Epithelial cell of esophagus (primary cell): ENCODE measurements around the gene TNRC18.
"Not testable (repeated sequence)": the region's sequence is repeated elsewhere in the genome, so short reads cannot be mapped to it uniquely, and the experiment has no call there.

Experiments used
- DNase-seq: peaks from one replicate; pipeline ENCODE4 v3.0.0; 2010; ENCODE audit warnings: low read depth
- H3K4me3 ChIP-seq: 2 replicates; pipeline ENCODE4 v1.5.1; 2011; ENCODE audit warnings: mild to moderate bottlenecking, low read length, control low read depth
- TF ChIP-seq, protein P1 (sequence below): IDR thresholded peaks from 2 replicates; pipeline ENCODE4 v1.5.1; 2011; ENCODE audit warnings: low read depth, mild to moderate bottlenecking, low read length, control low read depth, inconsistent platforms; ENCODE audit not compliant: insufficient read depth; ENCODE audit errors: missing control alignments

TNRC18 gene

DNA sequence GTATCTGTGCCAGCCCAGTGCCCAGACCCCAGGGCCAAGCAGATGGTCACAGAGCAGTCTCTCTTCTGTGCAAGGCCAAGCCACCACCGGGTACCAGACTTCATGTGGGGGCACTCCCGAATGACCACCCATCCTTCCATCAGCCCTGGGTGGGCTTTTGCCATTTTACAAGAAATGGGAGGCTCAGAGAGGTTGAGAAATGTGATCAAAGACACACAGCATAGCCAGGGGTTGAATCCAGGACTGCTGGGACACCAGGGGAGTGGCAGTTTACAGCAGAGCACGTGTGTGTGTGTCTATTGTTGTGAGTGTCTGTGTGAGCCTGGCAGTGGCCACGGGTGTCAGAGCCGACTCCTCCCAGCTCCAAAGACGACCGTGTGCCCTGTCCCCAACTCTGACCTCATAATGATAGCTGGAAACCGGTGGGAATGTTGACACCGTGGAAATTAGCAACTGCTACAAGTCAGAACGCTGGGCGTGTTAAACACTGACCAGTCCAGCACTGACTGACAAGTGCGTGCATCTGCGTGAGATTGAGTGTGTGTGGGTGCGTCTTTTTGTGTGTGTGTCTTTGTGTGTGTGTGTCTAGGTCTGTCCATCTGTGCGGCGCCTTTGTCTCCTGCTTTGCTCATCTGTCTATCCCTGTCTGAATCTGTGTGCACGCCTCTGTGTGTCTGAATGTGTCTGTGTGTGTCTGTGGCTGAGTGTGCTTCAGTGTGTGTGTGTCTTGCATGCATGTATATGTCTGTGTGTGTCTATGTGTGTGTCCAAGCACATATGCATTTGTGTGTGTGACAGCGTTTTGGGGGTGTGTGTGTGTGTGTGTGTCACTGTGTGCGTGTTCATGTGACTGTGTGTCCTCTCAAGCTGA is 158.1 kb downstream of the TNRC18 start:
- TF ChIP-seq, protein P1, sequence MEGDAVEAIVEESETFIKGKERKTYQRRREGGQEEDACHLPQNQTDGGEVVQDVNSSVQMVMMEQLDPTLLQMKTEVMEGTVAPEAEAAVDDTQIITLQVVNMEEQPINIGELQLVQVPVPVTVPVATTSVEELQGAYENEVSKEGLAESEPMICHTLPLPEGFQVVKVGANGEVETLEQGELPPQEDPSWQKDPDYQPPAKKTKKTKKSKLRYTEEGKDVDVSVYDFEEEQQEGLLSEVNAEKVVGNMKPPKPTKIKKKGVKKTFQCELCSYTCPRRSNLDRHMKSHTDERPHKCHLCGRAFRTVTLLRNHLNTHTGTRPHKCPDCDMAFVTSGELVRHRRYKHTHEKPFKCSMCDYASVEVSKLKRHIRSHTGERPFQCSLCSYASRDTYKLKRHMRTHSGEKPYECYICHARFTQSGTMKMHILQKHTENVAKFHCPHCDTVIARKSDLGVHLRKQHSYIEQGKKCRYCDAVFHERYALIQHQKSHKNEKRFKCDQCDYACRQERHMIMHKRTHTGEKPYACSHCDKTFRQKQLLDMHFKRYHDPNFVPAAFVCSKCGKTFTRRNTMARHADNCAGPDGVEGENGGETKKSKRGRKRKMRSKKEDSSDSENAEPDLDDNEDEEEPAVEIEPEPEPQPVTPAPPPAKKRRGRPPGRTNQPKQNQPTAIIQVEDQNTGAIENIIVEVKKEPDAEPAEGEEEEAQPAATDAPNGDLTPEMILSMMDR: no peak
- H3K4me3 ChIP-seq: no peak overlapping the region
- DNase-seq: no peak

DNA sequence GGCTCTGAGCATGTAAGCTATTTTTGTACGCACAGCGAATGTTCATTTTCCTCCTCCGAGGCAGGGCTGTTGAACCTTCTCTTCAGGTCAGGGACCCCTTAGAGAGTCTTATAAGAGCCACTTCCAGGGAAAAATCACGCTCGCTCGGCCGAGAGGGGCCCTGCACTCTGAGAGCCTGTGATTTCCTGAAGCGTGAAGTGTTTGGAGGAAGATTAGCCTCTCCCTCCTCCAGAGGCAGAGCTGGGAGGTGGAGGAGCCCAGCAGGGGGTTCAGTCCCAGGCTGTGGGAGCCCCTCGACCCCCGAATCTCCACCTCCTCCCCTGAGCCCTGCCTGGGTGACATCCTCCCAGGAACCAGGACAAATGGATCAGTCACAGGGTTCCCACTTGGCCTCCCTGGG is 160.6 kb downstream of the TNRC18 start:
- not testable (repeated sequence) for DNase-seq, H3K4me3 ChIP-seq

DNA sequence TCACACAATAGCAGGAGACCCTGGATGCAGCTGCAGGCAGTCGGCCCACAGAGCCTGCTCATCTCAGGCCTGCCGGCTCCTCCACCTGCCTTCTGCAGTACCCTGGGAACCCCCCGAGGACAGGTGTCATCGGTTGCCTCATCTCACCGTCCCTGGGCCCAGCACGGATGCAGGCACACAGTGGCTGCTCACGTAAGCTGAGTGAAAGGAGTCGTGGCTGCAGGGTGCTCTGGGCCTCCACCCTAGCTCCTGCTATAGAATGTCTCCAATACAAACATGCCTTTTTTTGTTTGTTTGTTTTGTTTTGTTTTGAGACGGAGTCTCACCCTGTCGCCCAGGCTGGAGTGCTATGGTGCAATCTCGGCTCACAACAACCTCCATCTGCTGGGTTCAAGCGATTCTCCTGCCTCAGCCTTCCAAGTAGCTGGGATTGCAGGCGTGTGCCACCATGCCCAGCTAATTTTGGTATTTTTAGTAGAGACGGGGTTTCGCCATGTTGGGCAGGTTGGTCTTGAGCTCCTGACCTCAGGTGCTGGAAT is 163.0 kb downstream of the TNRC18 start:
- H3K4me3 ChIP-seq, DNase-seq: not testable (repeated sequence)
